ENCODE data around the gene SOX5. TPM values are rescaled to one million over a fixed set of nuclear protein-coding genes. Genes with fewer than 3 reads are reported as not detected.

SOX5 gene
- total RNA-seq, 1 experiment from 2014 or later, result 3.1 TPM

GRCh38 chr12:23948291-23948690 lies 1.2 kb downstream of the SOX5 start:
- DNase-seq, result no peak
- H3K27ac Mint-ChIP-seq, result no peak overlapping the region
- Histone ChIP-seq H2BK15ac (ENCODE audit: low read depth, low read length) (no peak overlapping the region), H2AFZ (ENCODE audit: low read length) (no peak overlapping the region), H3T11ph (ENCODE audit: low read length) (no peak overlapping the region), H3K23me2 (ENCODE audit: insufficient read length, low read depth, low read length, poor library complexity, severe bottlenecking) (peaks cover 10% of the 10 kb centered on the region), H4K8ac (replicated peaks; ENCODE audit: insufficient read length, low read depth, low read length) (no peak overlapping the region), H3K79me1 (ENCODE audit: insufficient read depth, low read depth, low read length, poor library complexity, severe bottlenecking) (no peaks in the 10 kb centered on the region), H2BK12ac (ENCODE audit: insufficient read length, low read depth, low read length) (no peak overlapping the region), H3K18ac (ENCODE audit: insufficient read length, low read depth, low read length) (no peak overlapping the region), H3K14ac (ENCODE audit: insufficient read depth, low read length) (no peak overlapping the region), H3K56ac (ENCODE audit: insufficient read length, low read depth, low read length) (no peak overlapping the region), H3K23ac (ENCODE audit: insufficient read length, low read depth, low read length) (no peak overlapping the region), H3K9me3 (ENCODE audit: control insufficient read depth, low read depth, low read length) (no peaks in the 10 kb centered on the region), H4K20me1 (ENCODE audit: control insufficient read depth, insufficient read depth, insufficient read length) (no peaks in the 10 kb centered on the region), H3K9ac (ENCODE audit: extremely low read depth, insufficient read length, low read length) (no peak overlapping the region), H3K4ac (ENCODE audit: low read depth, low read length) (no peak overlapping the region), H3K4me2 (ENCODE audit: insufficient read depth, insufficient read length, low read length) (no peak overlapping the region), H2BK20ac (ENCODE audit: low read depth, low read length, poor library complexity, severe bottlenecking) (no peak overlapping the region), H2BK5ac (ENCODE audit: insufficient read length, low read length) (no peak overlapping the region), H2AK5ac (ENCODE audit: insufficient read length, low read length) (no peak overlapping the region), H3K27ac (ENCODE audit: insufficient read length, low read depth, low read length) (no peak overlapping the region), H4K5ac (ENCODE audit: insufficient read length, low read depth, low read length) (no peak overlapping the region), H3K4me1 (ENCODE audit: insufficient read depth, low read length) (no peaks in the 10 kb centered on the region), H2BK120ac (ENCODE audit: low read depth, low read length, poor library complexity, severe bottlenecking) (no peak overlapping the region), H3K27me3 (ENCODE audit: insufficient read depth, low read length) (no peaks in the 10 kb centered on the region; the same call in 1 of the 2 replicates), H4K91ac (ENCODE audit: insufficient read length, low read depth, low read length) (no peak overlapping the region), H3K79me2 (ENCODE audit: insufficient read depth, low read length) (no peaks in the 10 kb centered on the region)
- no peak overlapping the region for H3K4me3 Mint-ChIP-seq
- no peak for TF ChIP-seq CTCF (conservative IDR thresholded peaks at IDR 0.05)
- peaks cover 2% of the 10 kb centered on the region; the same call in 1 of the 2 replicates for H3K27me3 Mint-ChIP-seq (ENCODE audit: low read depth)
- no CpG with 5 or more reads among the region's 4 CpGs for WGBS (ENCODE audit: extremely low coverage, insufficient read length, low lambda C conversion rate)
- H3K9me3 Mint-ChIP-seq, result no peaks in the 10 kb centered on the region
- peaks cover 9 to 10% of the 10 kb centered on the region in 2 experiments for H3K4me1 Mint-ChIP-seq
- no peaks in the 10 kb centered on the region for H3K36me3 Mint-ChIP-seq (ENCODE audit: insufficient read depth in 1 of 3, low read depth in 3 of 3)

All from H9 (cell line).